Neural progenitor cell (in vitro differentiated cells): ENCODE measurements around the gene PUSL1. TPM values are rescaled to one million over a fixed set of nuclear protein-coding genes. Genes with fewer than 3 reads are reported as not detected.

Source experiments
- DNase-seq: peaks from one replicate; pipeline ENCODE4 v3.0.0-alpha.2; 2016; ENCODE audit warnings: low spot score
- H2AFZ ChIP-seq: fragments of 200-600 bp; sonication (generic); replicated peaks from 2 replicates; pipeline ENCODE4 v1.6.1; 2016; ENCODE audit warnings: antibody characterized with exemption
- H3F3A ChIP-seq: fragments of 200-600 bp; sonication (generic); 2 replicates; pipeline ENCODE4 v1.6.1; 2016; ENCODE audit warnings: antibody characterized with exemption, low read depth
- H3K27ac ChIP-seq: fragments of 200-600 bp; sonication (generic); 2 replicates; pipeline ENCODE4 v1.5.1; 2016; ENCODE audit warnings: mild to moderate bottlenecking
- H3K27me3 ChIP-seq: fragments of 200-600 bp; sonication (generic); 2 replicates; pipeline ENCODE4 v1.6.1; 2016; ENCODE audit warnings: mild to moderate bottlenecking, moderate library complexity
- H3K36me3 ChIP-seq: fragments of 200-600 bp; sonication (generic); 2 replicates; pipeline ENCODE4 v1.5.1; 2016
- H3K4me1 ChIP-seq: fragments of 200-600 bp; sonication (generic); 2 replicates; pipeline ENCODE4 v1.6.1; 2016; ENCODE audit warnings: mixed run types
- H3K4me2 ChIP-seq: fragments of 200-600 bp; sonication (generic); 2 replicates; pipeline ENCODE4 v1.6.1; 2016
- H3K4me3 ChIP-seq: fragments of 200-600 bp; sonication (generic); 2 replicates; pipeline ENCODE4 v1.5.1; 2016
- H3K79me2 ChIP-seq: fragments of 200-600 bp; sonication (generic); 2 replicates; pipeline ENCODE4 v1.6.1; 2016; ENCODE audit warnings: low read depth
- H3K9ac ChIP-seq: fragments of 200-600 bp; sonication (generic); 2 replicates; pipeline ENCODE4 v1.6.1; 2016
- H3K9me3 ChIP-seq: fragments of 200-600 bp; sonication (generic); 2 replicates; pipeline ENCODE4 v1.5.1; 2016; ENCODE audit warnings: low read depth
- H4K20me1 ChIP-seq: fragments of 200-600 bp; sonication (generic); 2 replicates; pipeline ENCODE4 v1.6.1; 2016; ENCODE audit warnings: low read depth
- H3K27ac Mint-ChIP-seq: 3 replicates; pipeline ENCODE4 v1.8.0; 2021; ENCODE audit warnings: mixed read lengths
- H3K27me3 Mint-ChIP-seq: 2 replicates; pipeline ENCODE4 v1.8.0; 2022; ENCODE audit warnings: low read depth, mild to moderate bottlenecking, inconsistent platforms, moderate library complexity, mixed read lengths; ENCODE audit not compliant: insufficient read depth
- H3K36me3 Mint-ChIP-seq: 3 replicates; pipeline ENCODE4 v1.8.0; 2021; ENCODE audit warnings: mixed read lengths
- H3K4me1 Mint-ChIP-seq: 3 replicates; pipeline ENCODE4 v1.8.0; 2021; ENCODE audit warnings: mixed read lengths
- H3K4me3 Mint-ChIP-seq: 3 replicates; pipeline ENCODE4 v1.8.0; 2021; ENCODE audit warnings: mild to moderate bottlenecking, moderate library complexity, mixed read lengths
- H3K9me3 Mint-ChIP-seq: 3 replicates; pipeline ENCODE4 v1.8.0; 2020; ENCODE audit warnings: mixed read lengths
- EZH2 ChIP-seq: fragments of 200-600 bp; sonication (generic); IDR thresholded peaks from 2 replicates; pipeline ENCODE4 v1.6.1; 2017; ENCODE audit warnings: antibody characterized with exemption, mild to moderate bottlenecking, moderate library complexity
- EZH2phosphoT487 ChIP-seq: fragments of 200-600 bp; sonication (generic); IDR thresholded peaks from 2 replicates; pipeline ENCODE4 v1.6.1; 2017; ENCODE audit warnings: antibody characterized with exemption
- total RNA-seq: library from RNA; depleted of rRNA; stranded (reverse); fragments of >200 nt; gene quantifications from 2 replicates; pipeline ENCODE4 v1.2.3, GENCODE V29; 2015; ENCODE audit warnings: low replicate concordance
- TF ChIP-seq, protein P1 (sequence below): fragments of 200-600 bp; sonication (generic); IDR thresholded peaks from 2 replicates; pipeline ENCODE4 v1.5.1; 2017; ENCODE audit warnings: antibody characterized with exemption, mild to moderate bottlenecking

Gene PUSL1
- total RNA-seq, 1 donor from 2014 or later = 3.7 TPM

DNA sequence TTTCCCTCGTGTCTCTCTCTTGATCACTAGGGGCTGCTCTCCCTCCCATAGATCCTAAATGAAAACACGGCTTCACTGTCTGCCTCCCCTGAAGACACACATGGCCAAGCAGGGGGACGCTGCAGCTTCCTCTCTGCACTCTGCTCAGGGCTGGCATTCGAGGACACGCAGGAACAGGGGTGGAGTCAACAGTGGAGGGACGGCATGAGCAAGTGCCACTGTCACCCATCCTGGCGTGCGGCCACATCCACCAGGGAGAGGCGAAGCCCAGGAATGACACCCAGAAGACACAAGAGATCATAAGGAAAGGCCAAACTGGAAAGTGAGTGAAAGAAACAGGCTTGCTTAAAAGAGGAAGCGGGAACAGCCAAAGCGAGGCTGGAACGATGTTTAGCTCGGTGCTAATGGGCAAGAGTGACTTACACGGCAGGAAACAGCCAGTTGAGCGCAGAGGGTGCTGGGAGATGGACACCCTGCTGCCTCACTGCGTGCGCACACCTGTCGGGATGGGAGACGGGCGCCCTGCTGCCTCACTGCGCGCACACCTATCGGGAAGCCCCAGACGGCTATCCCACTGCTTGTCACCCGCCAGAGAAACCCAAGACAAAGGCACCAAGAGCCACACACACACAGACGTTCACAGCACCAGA is 48.3 kb upstream of the PUSL1 start:
- no peaks in the 10 kb centered on the region for H3K36me3 ChIP-seq

DNA sequence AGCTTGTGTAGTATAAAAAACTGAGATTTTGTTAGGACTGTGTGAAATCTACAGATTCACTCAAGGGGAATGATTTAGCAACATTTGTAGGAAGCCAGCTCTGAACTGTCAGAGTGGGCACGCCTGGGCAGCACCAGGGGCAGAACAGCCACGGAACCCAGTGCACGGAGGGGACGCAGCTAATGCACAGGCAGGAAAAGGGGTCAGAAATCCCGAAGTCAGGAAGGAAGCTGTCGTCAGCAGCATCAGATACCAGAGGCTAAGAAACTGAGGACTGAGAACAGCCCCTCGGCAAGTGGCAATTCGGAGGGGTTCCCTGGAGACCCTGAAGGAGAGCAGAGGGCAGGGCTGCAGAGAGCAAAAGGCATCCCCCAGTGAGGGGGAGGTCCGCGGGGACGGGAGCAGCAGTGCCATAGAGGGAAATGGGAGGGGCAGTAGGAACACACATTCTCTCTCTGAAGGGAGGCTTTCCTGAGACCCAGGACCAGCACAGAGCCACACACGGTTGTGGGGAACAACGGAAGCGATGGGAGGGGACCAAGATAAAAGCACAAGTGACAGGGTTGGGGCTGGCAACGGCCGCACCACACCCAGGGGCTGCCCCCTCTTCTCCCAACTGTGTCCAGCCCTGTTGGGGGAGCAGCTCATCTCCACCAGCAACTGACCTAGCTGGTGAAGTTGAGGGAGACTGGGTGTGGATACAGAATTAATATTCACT is 47.4 kb upstream of the PUSL1 start:
- no peaks in the 10 kb centered on the region for H3K4me1 ChIP-seq
- H3K36me3 ChIP-seq = no peaks in the 10 kb centered on the region
- H3K27me3 Mint-ChIP-seq = peaks cover 3% of the 10 kb centered on the region
- H3K79me2 ChIP-seq = no peaks in the 10 kb centered on the region
- H3K27me3 ChIP-seq = no peaks in the 10 kb centered on the region
- no peak overlapping the region for H2AFZ ChIP-seq
- no peak overlapping the region for H3K9ac ChIP-seq
- no peak overlapping the region for H3K4me2 ChIP-seq
- TF ChIP-seq EZH2phosphoT487 = no peak
- TF ChIP-seq, protein P1, sequence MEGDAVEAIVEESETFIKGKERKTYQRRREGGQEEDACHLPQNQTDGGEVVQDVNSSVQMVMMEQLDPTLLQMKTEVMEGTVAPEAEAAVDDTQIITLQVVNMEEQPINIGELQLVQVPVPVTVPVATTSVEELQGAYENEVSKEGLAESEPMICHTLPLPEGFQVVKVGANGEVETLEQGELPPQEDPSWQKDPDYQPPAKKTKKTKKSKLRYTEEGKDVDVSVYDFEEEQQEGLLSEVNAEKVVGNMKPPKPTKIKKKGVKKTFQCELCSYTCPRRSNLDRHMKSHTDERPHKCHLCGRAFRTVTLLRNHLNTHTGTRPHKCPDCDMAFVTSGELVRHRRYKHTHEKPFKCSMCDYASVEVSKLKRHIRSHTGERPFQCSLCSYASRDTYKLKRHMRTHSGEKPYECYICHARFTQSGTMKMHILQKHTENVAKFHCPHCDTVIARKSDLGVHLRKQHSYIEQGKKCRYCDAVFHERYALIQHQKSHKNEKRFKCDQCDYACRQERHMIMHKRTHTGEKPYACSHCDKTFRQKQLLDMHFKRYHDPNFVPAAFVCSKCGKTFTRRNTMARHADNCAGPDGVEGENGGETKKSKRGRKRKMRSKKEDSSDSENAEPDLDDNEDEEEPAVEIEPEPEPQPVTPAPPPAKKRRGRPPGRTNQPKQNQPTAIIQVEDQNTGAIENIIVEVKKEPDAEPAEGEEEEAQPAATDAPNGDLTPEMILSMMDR = no peak
- TF ChIP-seq EZH2 = no peak
- no peak overlapping the region for H3K27ac ChIP-seq
- no peaks in the 10 kb centered on the region for H3K9me3 Mint-ChIP-seq
- peaks cover 31% of the 10 kb centered on the region for H3K36me3 Mint-ChIP-seq
- H3K9me3 ChIP-seq = no peaks in the 10 kb centered on the region
- H3K4me3 Mint-ChIP-seq = no peak overlapping the region
- H3K27ac Mint-ChIP-seq = no peak overlapping the region
- no peak for DNase-seq
- H3K4me3 ChIP-seq = no peak overlapping the region
- peaks cover 3% of the 10 kb centered on the region for H3K4me1 Mint-ChIP-seq
- H4K20me1 ChIP-seq = peaks cover 70% of the 10 kb centered on the region
- H3F3A ChIP-seq = no peaks in the 10 kb centered on the region

More for the DNA sequence above, 48.3 kb upstream of the PUSL1 start:
- Histone ChIP-seq H3F3A (no peaks in the 10 kb centered on the region), H2AFZ (no peak overlapping the region), H3K27ac (no peak overlapping the region), H3K4me1 (no peaks in the 10 kb centered on the region), H3K9me3 (no peaks in the 10 kb centered on the region), H3K4me3 (no peak overlapping the region), H4K20me1 (peaks cover 64% of the 10 kb centered on the region), H3K27me3 (no peaks in the 10 kb centered on the region), H3K9ac (no peak overlapping the region), H3K4me2 (no peak overlapping the region), H3K79me2 (no peaks in the 10 kb centered on the region)
- TF ChIP-seq, protein P1 = no peak
- TF ChIP-seq EZH2 = no peak
- TF ChIP-seq EZH2phosphoT487 = no peak
- H3K27me3 Mint-ChIP-seq = peaks cover 2% of the 10 kb centered on the region
- no peak for DNase-seq
- H3K4me3 Mint-ChIP-seq = peak overlapping the region; percentile 8
- no peaks in the 10 kb centered on the region for H3K9me3 Mint-ChIP-seq
- H3K27ac Mint-ChIP-seq = no peak overlapping the region
- peaks cover 3% of the 10 kb centered on the region for H3K4me1 Mint-ChIP-seq
- H3K36me3 Mint-ChIP-seq = peaks cover 28% of the 10 kb centered on the region

DNA sequence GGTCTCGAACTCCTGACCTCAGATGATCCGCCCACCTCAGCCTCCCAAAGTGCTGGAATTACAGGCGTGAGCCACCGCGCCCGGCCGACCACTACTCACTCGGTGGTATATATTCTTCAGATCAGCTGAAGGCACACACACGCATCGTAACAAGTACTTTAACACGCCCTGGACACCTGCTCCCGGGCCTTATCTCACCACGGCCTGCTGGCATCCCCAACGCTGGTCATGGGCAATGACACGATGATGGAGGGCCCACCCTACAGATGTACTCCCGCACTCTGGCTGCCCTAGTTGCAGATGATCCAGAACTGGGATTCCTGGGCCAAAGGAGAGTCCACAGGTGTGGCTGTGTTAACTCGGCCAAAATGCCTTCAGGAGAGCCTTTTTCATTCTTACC is 46.3 kb upstream of the PUSL1 start:
- Histone ChIP-seq H4K20me1 (peaks cover 79% of the 10 kb centered on the region), H3K27me3 (no peaks in the 10 kb centered on the region), H2AFZ (no peak overlapping the region), H3K4me2 (no peak overlapping the region), H3F3A (no peaks in the 10 kb centered on the region), H3K36me3 (no peaks in the 10 kb centered on the region), H3K79me2 (no peaks in the 10 kb centered on the region), H3K9ac (no peak overlapping the region), H3K4me3 (no peak overlapping the region), H3K9me3 (no peaks in the 10 kb centered on the region), H3K27ac (no peak overlapping the region), H3K4me1 (no peaks in the 10 kb centered on the region)
- Mint-ChIP-seq H3K9me3 (no peaks in the 10 kb centered on the region), H3K27me3 (peaks cover 3% of the 10 kb centered on the region), H3K36me3 (peaks cover 31% of the 10 kb centered on the region), H3K4me1 (peaks cover 3% of the 10 kb centered on the region), H3K4me3 (no peak overlapping the region), H3K27ac (no peak overlapping the region)
- DNase-seq = no peak
- TF ChIP-seq, protein P1 = no peak
- TF ChIP-seq EZH2phosphoT487 (no peak), EZH2 (no peak)
